MCF 10A (cell line): ENCODE data around the gene PLA2G4E. TPM values are rescaled to one million over a fixed set of nuclear protein-coding genes. Genes with fewer than 3 reads are reported as not detected.

Experiments used
- BruUV-seq: library from RNA; stranded (reverse); fragments of 400-500 nt; replicated peaks from 2 replicates; lab custom pipeline; 2021; lab: Mats Ljungman, UMichigan
- CTCF ChIA-PET: fragments of 300-600 bp; sonication (Branson Sonifier 250); formaldehyde crosslinking; extraction: SDS; loops from one replicate; lab custom pipeline; 2021; ENCODE audit warnings: antibody characterized with exemption, inconsistent platforms; lab: Yijun Ruan, JAX
- POLR2A ChIA-PET: fragments of 300-600, 350-650 bp; sonication (Branson Sonifier 250); formaldehyde crosslinking; extraction: SDS; loops from one replicate; lab custom pipeline; 2020; ENCODE audit warnings: antibody characterized with exemption, inconsistent platforms; lab: Yijun Ruan, JAX
- DNase-seq: peaks from one replicate; pipeline ENCODE4 v3.0.0-alpha.2; 2018; ENCODE audit not compliant: unreplicated experiment
- H3K27ac Mint-ChIP-seq: one replicate; pipeline ENCODE4 v1.8.0; 2022; ENCODE audit warnings: mild to moderate bottlenecking, low read depth, mixed read lengths; ENCODE audit not compliant: unreplicated experiment
- H3K27me3 Mint-ChIP-seq: one replicate; pipeline ENCODE4 v1.8.0; 2022; ENCODE audit warnings: mixed read lengths; ENCODE audit not compliant: insufficient read depth, unreplicated experiment
- H3K36me3 Mint-ChIP-seq: one replicate; pipeline ENCODE4 v1.8.0; 2022; ENCODE audit warnings: mild to moderate bottlenecking, moderate library complexity, mixed read lengths; ENCODE audit not compliant: insufficient read depth, unreplicated experiment
- H3K4me1 Mint-ChIP-seq: one replicate; pipeline ENCODE4 v1.8.0; 2022; ENCODE audit warnings: mixed read lengths; ENCODE audit not compliant: insufficient read depth, unreplicated experiment
- H3K4me3 Mint-ChIP-seq: one replicate; pipeline ENCODE4 v1.8.0; 2022; ENCODE audit warnings: mild to moderate bottlenecking, moderate library complexity, mixed read lengths; ENCODE audit not compliant: unreplicated experiment
- H3K9me3 Mint-ChIP-seq: one replicate; pipeline ENCODE4 v1.8.0; 2022; ENCODE audit warnings: mixed read lengths; ENCODE audit not compliant: unreplicated experiment
- intact Hi-C: fragments of 100-400 bp; cut with micrococcal nuclease; formaldehyde crosslinking; loops from 2 replicates; pipeline ENCODE4 v1.14.1; 2022
- total RNA-seq: library from RNA; stranded (reverse); gene quantifications from 2 replicates; pipeline ENCODE4 v1.2.3, GENCODE V29; 2022
- TF ChIP-seq, protein P1 (sequence below): fragments of 200-600 bp; IDR thresholded peaks from one replicate; pipeline ENCODE4 v1.8.0; 2022; ENCODE audit warnings: antibody characterized with exemption, mild to moderate bottlenecking; ENCODE audit not compliant: unreplicated experiment

The PLA2G4E gene
- total RNA-seq, 1 experiment from 2014 or later: 0.12 TPM

DNA sequence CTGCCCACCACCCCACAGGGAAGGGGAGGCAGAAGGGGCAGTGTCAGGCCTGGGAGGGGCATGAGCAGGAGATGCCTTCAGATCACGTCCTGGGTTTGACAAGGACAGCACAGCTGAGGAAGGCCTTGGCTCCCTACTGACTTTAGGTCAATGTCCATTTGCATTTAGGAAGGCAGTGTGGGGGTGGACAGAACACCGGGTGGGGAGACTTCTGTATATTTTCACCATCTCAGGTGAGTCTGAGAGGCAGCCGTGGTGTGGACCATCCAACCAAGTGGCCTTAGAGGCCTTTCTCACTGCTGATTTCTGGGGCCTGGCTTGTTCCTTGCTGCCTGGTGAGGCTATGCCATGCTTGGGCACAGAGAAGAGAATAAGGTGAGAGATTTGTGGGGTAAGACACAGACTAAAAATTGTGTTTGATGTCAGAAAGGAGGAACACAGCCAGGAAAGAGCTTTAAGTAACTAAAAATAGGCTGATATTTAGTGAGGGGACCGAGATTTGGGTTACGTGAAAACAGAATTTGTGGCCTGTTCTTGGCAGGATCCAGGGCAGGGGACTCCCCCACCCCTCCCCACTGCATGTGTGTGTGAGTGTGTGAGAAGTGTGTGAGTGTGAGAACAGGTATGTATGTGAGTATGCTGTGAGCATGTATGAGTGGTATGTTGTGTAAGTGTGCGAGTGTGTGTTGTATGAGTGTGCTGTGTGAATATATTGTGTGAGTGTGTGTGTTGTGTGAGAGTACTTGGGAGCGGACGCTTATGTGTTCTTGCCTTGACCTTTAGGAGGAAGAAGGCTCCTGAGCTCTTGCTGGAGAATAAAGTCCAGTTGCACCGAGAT lies 11.8 kb upstream of the PLA2G4E start:
- Mint-ChIP-seq H3K27me3 (no peaks in the 10 kb centered on the region), H3K27ac (no peak overlapping the region), H3K4me1 (peaks cover 11% of the 10 kb centered on the region), H3K4me3 (no peak overlapping the region), H3K36me3 (no peaks in the 10 kb centered on the region), H3K9me3 (no peaks in the 10 kb centered on the region)
- intact Hi-C loops: no loop called here
- no peak for DNase-seq
- TF ChIP-seq, protein P1, sequence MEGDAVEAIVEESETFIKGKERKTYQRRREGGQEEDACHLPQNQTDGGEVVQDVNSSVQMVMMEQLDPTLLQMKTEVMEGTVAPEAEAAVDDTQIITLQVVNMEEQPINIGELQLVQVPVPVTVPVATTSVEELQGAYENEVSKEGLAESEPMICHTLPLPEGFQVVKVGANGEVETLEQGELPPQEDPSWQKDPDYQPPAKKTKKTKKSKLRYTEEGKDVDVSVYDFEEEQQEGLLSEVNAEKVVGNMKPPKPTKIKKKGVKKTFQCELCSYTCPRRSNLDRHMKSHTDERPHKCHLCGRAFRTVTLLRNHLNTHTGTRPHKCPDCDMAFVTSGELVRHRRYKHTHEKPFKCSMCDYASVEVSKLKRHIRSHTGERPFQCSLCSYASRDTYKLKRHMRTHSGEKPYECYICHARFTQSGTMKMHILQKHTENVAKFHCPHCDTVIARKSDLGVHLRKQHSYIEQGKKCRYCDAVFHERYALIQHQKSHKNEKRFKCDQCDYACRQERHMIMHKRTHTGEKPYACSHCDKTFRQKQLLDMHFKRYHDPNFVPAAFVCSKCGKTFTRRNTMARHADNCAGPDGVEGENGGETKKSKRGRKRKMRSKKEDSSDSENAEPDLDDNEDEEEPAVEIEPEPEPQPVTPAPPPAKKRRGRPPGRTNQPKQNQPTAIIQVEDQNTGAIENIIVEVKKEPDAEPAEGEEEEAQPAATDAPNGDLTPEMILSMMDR: no peak
- ChIA-PET POLR2A (no interaction called here), CTCF (interaction anchor here (0.6 kb wide), 1 partner anchor 21 kb away, joined by 4 read pairs; no protein-coding TSS in a partner anchor)
- no TSS peak for BruUV-seq

DNA sequence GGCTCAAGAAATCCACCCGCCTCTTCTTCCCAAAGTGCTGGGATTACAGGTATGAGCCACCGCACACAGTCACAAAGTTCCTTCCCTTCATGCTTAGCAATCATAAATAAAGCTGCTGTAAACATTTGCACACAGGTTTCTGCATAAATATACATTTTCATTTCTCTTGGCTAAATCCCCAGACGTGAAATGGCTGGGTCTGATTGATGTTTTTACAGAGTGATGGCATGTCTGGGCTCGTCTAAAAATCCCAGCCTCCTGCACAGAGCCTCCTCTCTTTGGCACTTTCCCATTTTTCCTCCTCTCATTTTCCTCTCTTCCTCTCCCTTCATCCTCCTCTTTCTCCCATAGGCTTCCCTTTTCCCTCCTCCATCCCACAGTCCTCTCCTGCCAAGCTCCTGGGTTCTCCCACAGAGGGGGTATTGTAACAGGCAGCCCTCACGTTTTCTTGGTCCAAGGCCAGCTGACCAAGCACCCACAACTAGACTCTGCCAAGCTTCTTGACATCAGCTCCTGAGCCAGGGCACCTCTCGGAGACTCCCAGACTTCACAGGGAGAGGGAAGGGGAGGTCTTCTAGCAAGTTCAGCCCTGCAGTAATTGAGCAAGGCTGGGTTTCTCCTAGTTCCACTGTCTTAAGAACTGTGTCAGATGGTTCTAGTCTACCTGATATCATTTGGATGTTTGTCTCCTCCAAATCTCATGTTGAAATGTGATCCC lies 10.5 kb upstream of the PLA2G4E start:
- intact Hi-C loops: no loop called here

DNA sequence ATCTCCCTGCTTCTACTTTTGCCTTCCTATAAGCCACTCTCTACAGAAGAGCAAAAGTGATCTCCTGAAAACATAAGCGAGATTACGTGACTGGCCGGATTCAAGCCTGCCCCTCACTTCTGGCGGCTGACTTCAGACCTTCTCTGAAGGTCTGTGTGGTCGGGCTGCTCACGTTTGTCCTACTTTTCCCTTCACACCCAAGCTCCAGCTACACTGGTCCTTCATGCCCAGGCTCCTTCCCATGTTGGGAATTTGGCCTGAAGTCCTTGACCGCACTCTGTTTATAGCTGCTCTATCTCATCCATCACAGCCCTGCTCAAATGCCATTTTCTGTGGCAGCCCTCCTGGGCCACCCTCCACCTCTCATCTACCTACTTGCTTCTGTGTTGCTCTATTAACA lies 6.7 kb upstream of the PLA2G4E start:
- CTCF ChIA-PET: interaction anchor here (0.6 to 1.5 kb wide), 2 partner anchors 38 to 122 kb away, joined by 3 to 6 read pairs; no protein-coding TSS in a partner anchor
- intact Hi-C loops: no loop called here
- H3K27me3 Mint-ChIP-seq: no peaks in the 10 kb centered on the region
- H3K4me1 Mint-ChIP-seq: peaks cover 15% of the 10 kb centered on the region
- H3K4me3 Mint-ChIP-seq: no peak overlapping the region
- H3K27ac Mint-ChIP-seq: no peak overlapping the region
- no peaks in the 10 kb centered on the region for H3K36me3 Mint-ChIP-seq
- no TSS peak for BruUV-seq
- POLR2A ChIA-PET: interaction anchor here (1.1 kb wide), 1 partner anchor 55 kb away, joined by 3 read pairs; the partner anchor contains the start of gene EHD4
- TF ChIP-seq, protein P1: no peak
- H3K9me3 Mint-ChIP-seq: no peaks in the 10 kb centered on the region
- DNase-seq: no peak

More for the DNA sequence above, 10.5 kb upstream of the PLA2G4E start:
- DNase-seq: peak; percentile 70
- peaks cover 11% of the 10 kb centered on the region for H3K4me1 Mint-ChIP-seq
- BruUV-seq: no TSS peak
- H3K36me3 Mint-ChIP-seq: no peaks in the 10 kb centered on the region
- H3K9me3 Mint-ChIP-seq: no peaks in the 10 kb centered on the region
- ChIA-PET CTCF (interaction anchor here (1.2 kb wide), 1 partner anchor 29 kb away, joined by 5 read pairs; no protein-coding TSS in a partner anchor), POLR2A (interaction anchor here (0.6 kb wide), 1 partner anchor 176 kb away, joined by 3 read pairs; no protein-coding TSS in a partner anchor)
- H3K27me3 Mint-ChIP-seq: no peaks in the 10 kb centered on the region
- no peak overlapping the region for H3K4me3 Mint-ChIP-seq
- TF ChIP-seq, protein P1: no peak
- H3K27ac Mint-ChIP-seq: no peak overlapping the region

DNA sequence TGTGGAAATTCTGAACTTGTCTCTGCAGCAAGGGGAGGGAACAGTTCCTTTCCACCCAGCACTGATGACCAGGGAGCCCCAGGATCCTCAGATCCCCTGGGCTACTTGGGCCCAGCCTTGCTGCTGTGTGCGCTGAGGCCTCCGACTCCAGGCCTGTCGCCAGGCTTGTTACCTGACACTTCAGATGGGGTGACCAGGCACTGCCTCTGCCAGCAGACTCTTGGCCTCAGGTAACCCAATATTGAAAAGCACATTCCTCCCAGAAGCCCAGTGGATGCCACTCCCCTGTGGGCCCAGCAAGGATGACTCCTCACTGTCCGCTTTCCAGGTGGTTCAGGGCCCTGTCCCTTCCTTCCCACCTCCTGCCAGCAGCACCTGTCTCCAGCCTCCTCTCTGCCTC lies 3.5 kb upstream of the PLA2G4E start:
- H3K9me3 Mint-ChIP-seq: no peaks in the 10 kb centered on the region

More for the DNA sequence above, 3.5 kb upstream of the PLA2G4E start:
- ChIA-PET POLR2A (interaction anchor here (1.5 kb wide), 1 partner anchor 12 kb away, joined by 3 read pairs; no protein-coding TSS in a partner anchor), CTCF (no interaction called here)
- peak; percentile 69 for DNase-seq
- TF ChIP-seq, protein P1: no peak
- intact Hi-C loops: no loop called here
- no TSS peak for BruUV-seq
- H3K27ac Mint-ChIP-seq: peak overlapping the region; percentile 68
- H3K4me3 Mint-ChIP-seq: no peak overlapping the region
- H3K36me3 Mint-ChIP-seq: no peaks in the 10 kb centered on the region
- H3K4me1 Mint-ChIP-seq: peaks cover 15% of the 10 kb centered on the region
- H3K27me3 Mint-ChIP-seq: no peaks in the 10 kb centered on the region
